ENCODE measurements around the gene RARA.

GRCh38 chr17:40307001-40307730, 1.8 kb upstream of the RARA start:
- TF ChIP-seq CTCF (IDR thresholded peaks at IDR 0.05; ENCODE audit: borderline replicate concordance, extremely low read depth, low read length, poor library complexity, severe bottlenecking), result no peak
- TF ChIP-seq EZH2 (IDR thresholded peaks at IDR 0.05; ENCODE audit: borderline replicate concordance, low read depth, low read length, severe bottlenecking), result no peak
